HepG2 (cell line): ENCODE measurements around the gene RFXANK. TPM values are rescaled to one million over a fixed set of nuclear protein-coding genes. Genes with fewer than 3 reads are reported as not detected.

Source experiments
- AHDC1 ChIP-seq: sonication (generic); formaldehyde crosslinking; IDR thresholded peaks from 2 replicates; pipeline ENCODE4 v1.5.1; 2020; ENCODE audit warnings: mild to moderate bottlenecking, missing genetic modification reagents, borderline replicate concordance
- HNRNPUL1 ChIP-seq: fragments of 200-400 bp; formaldehyde crosslinking; IDR thresholded peaks from 2 replicates; pipeline ENCODE4 v1.6.1; 2017; ENCODE audit warnings: low read depth, mild to moderate bottlenecking, low read length, moderate library complexity
- KLF16 ChIP-seq, 2 experiments: sonication (generic) in 1 of 2; formaldehyde crosslinking in 1 of 2; IDR thresholded peaks; 2 replicates each; pipeline versions ENCODE4 v1.6.1 to v1.8.0; 2016 to 2023; ENCODE audit warnings: missing genetic modification reagents in 2 of 2, missing compliant biosample characterization in 1 of 2
- MTA3 ChIP-seq: sonication (generic); formaldehyde crosslinking; IDR thresholded peaks from 2 replicates; pipeline ENCODE4 v1.4.0; 2020; ENCODE audit warnings: missing genetic modification reagents
- NCOA1 ChIP-seq: sonication (generic); formaldehyde crosslinking; IDR thresholded peaks from 2 replicates; pipeline ENCODE4 v1.9.0; 2021; ENCODE audit warnings: missing genetic modification reagents
- NFIB ChIP-seq: sonication (generic); formaldehyde crosslinking; IDR thresholded peaks from 2 replicates; pipeline ENCODE4 v1.9.0; 2021; ENCODE audit warnings: missing genetic modification reagents, mild to moderate bottlenecking, borderline replicate concordance
- PCBP1 ChIP-seq: fragments of 200-400 bp; formaldehyde crosslinking; IDR thresholded peaks from 2 replicates; pipeline ENCODE4 v1.6.1; 2017; ENCODE audit warnings: mild to moderate bottlenecking, low read depth, low read length, borderline replicate concordance
- WIZ ChIP-seq: sonication (generic); formaldehyde crosslinking; IDR thresholded peaks from 2 replicates; pipeline ENCODE4 v1.5.1; 2020; ENCODE audit warnings: mild to moderate bottlenecking, missing genetic modification reagents
- ZNF343 ChIP-seq: sonication (generic); formaldehyde crosslinking; IDR thresholded peaks from 2 replicates; pipeline ENCODE4 v1.4.0; 2020; ENCODE audit warnings: mild to moderate bottlenecking, missing genetic modification reagents
- ZNF552 ChIP-seq: sonication (generic); formaldehyde crosslinking; IDR thresholded peaks from 2 replicates; pipeline ENCODE4 v1.9.0; 2022; ENCODE audit warnings: missing genetic modification reagents, mild to moderate bottlenecking, borderline replicate concordance
- ZNF776 ChIP-seq: sonication (generic); formaldehyde crosslinking; IDR thresholded peaks from 2 replicates; pipeline ENCODE4 v1.4.0; 2020; ENCODE audit warnings: mild to moderate bottlenecking, missing genetic modification reagents
- polyA plus RNA-seq, 8 experiments: library from polyadenylated mRNA; depleted of rRNA in 3 of 8; stranded (reverse) in 7 of 8; unstranded in 1 of 8; fragments of >200 nt; fragmentation: Illumina TruSeq in 4 of 8; extraction: Trizol in 4 of 8; gene quantifications; 2 replicates each; pipeline versions ENCODE4 v1.2.1 to v1.2.3, GENCODE V29; 2011 to 2016; ENCODE audit warnings: low read depth in 4 of 8, missing spikeins in 1 of 8, mixed read lengths in 1 of 8; ENCODE audit not compliant: insufficient read depth in 1 of 8
- total RNA-seq, 5 experiments: library from RNA; depleted of rRNA; stranded (reverse); fragments of >200 nt; fragmentation: Illumina TruSeq; extraction: Trizol; gene quantifications; 2 replicates each; pipeline ENCODE4 v1.2.3, GENCODE V29; 2016; ENCODE audit warnings: low read depth in 1 of 5
- TF ChIP-seq, protein P1 (sequence below), 2 experiments: fragments of 450-650 bp in 1 of 2; sonication (generic) in 1 of 2; formaldehyde crosslinking in 1 of 2; IDR thresholded peaks; 2 replicates each; pipeline versions ENCODE4 v1.6.1 to v1.8.0; 2016 to 2022; ENCODE audit warnings: antibody characterized with exemption in 1 of 2, mild to moderate bottlenecking in 1 of 2, missing genetic modification reagents in 1 of 2

RFXANK gene
- total and polyA plus RNA-seq, 2 of the 13 experiments (the other 11 are each of a cell fraction or from before 2014, with no cell fraction given), result 49.9 to 80.7 TPM

DNA sequence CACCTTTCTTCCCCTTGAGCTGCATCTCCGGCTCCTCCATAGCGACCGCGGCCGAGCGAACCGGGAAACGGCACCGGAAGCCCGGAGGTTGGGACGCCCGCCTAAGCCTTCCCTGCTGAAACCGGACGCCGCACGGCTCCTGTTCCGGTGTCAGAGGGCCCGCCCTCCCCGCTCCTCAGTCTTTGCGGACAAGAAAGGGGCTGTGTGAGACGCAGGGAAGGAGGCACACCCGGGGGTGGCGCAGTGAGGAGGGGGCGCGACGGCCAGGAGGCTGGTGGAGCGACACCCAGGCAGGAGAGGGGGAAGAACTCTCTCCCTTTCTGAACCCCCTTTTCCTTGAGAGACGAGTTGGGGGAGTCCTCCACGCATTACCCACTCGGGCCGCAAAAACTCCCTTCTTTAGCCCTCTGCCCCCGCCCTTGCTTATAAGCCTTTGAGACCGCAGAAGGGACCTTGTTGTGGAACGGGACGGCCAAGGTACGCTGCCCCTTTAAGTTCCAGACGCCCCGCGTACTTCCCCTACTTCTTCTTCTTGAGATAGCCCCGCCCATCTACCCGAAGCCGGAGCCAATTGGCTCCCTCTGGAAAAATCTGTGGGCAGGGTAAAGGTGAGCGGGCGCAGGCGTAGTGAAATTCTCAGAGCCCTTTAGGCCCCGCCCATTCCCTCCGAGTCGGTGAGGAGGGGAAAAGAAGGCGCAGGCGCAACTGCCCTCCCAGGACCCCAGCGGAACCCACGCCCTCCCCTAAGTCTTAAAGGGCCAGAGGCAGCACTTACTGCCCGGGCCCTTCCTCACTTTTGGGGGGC, at the start of gene RFXANK, which contains the start of gene BORCS8 (continued):
- TF ChIP-seq, protein P1, sequence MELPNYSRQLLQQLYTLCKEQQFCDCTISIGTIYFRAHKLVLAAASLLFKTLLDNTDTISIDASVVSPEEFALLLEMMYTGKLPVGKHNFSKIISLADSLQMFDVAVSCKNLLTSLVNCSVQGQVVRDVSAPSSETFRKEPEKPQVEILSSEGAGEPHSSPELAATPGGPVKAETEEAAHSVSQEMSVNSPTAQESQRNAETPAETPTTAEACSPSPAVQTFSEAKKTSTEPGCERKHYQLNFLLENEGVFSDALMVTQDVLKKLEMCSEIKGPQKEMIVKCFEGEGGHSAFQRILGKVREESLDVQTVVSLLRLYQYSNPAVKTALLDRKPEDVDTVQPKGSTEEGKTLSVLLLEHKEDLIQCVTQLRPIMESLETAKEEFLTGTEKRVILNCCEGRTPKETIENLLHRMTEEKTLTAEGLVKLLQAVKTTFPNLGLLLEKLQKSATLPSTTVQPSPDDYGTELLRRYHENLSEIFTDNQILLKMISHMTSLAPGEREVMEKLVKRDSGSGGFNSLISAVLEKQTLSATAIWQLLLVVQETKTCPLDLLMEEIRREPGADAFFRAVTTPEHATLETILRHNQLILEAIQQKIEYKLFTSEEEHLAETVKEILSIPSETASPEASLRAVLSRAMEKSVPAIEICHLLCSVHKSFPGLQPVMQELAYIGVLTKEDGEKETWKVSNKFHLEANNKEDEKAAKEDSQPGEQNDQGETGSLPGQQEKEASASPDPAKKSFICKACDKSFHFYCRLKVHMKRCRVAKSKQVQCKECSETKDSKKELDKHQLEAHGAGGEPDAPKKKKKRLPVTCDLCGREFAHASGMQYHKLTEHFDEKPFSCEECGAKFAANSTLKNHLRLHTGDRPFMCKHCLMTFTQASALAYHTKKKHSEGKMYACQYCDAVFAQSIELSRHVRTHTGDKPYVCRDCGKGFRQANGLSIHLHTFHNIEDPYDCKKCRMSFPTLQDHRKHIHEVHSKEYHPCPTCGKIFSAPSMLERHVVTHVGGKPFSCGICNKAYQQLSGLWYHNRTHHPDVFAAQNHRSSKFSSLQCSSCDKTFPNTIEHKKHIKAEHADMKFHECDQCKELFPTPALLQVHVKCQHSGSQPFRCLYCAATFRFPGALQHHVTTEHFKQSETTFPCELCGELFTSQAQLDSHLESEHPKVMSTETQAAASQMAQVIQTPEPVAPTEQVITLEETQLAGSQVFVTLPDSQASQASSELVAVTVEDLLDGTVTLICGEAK (IDR thresholded peaks at IDR 0.05), result peak; percentile 93
- TF ChIP-seq, protein P1 (CRISPR knock-in tag; IDR thresholded peaks at IDR 0.05), result peak; percentile 90
- 0 out of 2 replicates have a peak, but pooled peaks have one; percentile 39 for TF ChIP-seq ZNF343 (CRISPR knock-in tag)
- no peak for TF ChIP-seq WIZ
- TF ChIP-seq NCOA1 (CRISPR knock-in tag), result 0 out of 2 replicates have a peak, but pooled peaks have one; percentile 3
- TF ChIP-seq HNRNPUL1, result peak; percentile 74
- peak in 1 of 2 experiments; percentile 78; a peak in 2 of 4 replicates for TF ChIP-seq KLF16 (CRISPR knock-in tag; IDR thresholded peaks at IDR 0.05)
- 0 out of 2 replicates have a peak, but pooled peaks have one; percentile 24 for TF ChIP-seq ZNF552 (CRISPR knock-in tag)
- TF ChIP-seq PCBP1, result peak; percentile 97
- TF ChIP-seq AHDC1 (CRISPR knock-in tag), result peak; percentile 28; the same call in 1 of the 2 replicates
- TF ChIP-seq ZNF776 (CRISPR knock-in tag), result no peak
- no peak for TF ChIP-seq NFIB (CRISPR knock-in tag)
- TF ChIP-seq MTA3 (CRISPR knock-in tag), result no peak
